CD4-positive, alpha-beta T cell treated with Interferon gamma for 1 hour (primary cell): Measurements from ENCODE around the gene SARM1.
"Not testable (repeated sequence)": the region's sequence is repeated elsewhere in the genome, so short reads cannot be mapped to it uniquely, and the experiment has no call there.

ENCODE experiments used
- DNase-seq: peaks from one replicate; pipeline ENCODE4 v3.0.0-alpha.2; 2020

The SARM1 gene

GRCh38 chr17:28433721-28434120 is 62.2 kb downstream of the SARM1 start:
- DNase-seq, result no peak

DNA sequence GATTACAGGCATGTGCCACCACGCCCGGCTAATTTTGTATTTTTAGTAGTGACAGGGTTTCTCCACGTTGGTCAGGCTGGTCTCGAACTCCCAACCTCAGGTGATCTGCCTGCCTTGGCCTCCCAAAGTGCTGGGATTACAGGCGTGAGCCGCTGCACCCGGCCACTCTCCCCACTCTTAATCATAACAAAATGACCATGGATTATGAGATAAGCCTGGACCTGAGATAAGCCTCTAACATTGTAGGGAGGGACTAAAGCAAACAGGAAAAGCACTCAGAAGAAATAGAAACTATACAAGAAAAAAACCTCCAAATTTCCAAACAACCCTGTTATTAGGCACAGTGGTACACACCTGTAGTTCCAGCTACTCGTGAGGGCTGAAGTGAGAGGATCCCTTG is 62.8 kb downstream of the SARM1 start:
- DNase-seq, result not testable (repeated sequence)

GRCh38 chr17:28443901-28444638 is 72.6 kb downstream of the SARM1 start:
- DNase-seq, result no peak

- DNase-seq, result no peak
Measured at GRCh38 chr17:28446716-28447395, 75.4 kb downstream of the SARM1 start.

DNA sequence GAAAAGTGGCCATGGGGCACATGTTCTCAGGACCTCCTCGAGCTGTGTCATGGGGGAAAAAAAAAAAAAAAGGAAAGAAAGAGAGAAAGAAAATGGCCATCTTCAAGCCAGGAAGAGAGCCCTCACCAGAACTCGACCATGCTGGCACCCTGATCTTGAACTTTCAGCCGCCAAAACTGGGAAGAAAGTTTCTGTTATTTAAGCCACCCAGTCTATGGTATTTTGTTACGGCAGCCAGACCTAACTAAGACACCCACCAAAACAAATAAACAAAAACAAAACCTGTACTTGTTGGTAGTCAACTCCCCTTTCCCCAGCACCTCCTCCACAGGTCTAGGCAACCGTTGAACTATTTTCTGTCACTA is 75.9 kb downstream of the SARM1 start:
- no peak for DNase-seq

DNA sequence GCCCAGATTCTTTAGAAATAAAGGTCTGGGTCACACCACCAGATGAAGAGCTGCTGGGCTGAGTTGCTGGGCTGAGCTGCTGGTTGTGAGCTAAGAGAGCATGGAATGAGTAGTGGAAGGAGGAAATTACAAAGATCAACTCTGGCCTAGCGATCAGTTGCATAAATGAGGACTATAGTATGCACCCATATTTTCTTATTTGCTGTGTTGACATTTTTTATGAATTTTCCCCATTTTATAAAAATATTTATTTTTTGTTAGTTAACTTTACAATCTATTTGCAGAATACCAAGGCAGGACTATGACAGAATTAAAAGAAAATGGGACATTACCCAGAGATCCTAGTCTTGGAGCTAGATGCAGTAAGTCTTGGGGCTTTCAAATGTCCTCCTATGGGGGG is 78.4 kb downstream of the SARM1 start:
- DNase-seq, result no peak
